ENCODE results near the gene SLC9B2. TPM values are rescaled to one million over a fixed set of nuclear protein-coding genes. Genes with fewer than 3 reads are reported as not detected.

SLC9B2 gene
- polyA plus RNA-seq, 1 donor = 8.2 TPM

GRCh38 chr4:103075894-103076746 is 441 bp downstream of the SLC9B2 start:
- peak; percentile 50 for DNase-seq

DNA sequence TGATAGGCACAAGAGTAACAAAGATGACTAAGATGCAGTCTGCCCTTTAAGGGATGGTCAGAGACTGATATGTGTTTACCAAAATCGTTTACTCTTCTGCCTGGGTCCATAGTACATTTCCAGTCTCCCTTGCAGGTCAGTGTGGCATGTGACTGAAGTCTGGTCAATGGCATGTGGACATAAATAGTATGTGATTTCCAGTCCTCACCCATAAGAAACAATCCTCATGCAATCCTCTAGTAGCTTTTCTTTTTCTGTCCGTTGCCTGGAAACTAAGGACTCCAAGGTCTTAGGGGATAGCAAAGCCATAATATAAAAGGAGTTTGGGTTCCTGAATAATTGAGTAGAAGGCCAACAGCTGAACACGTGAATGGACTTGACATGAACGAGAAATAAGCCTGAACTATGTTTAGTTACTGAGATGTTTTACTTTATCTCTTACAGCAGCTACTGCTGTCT is 1.1 kb downstream of the SLC9B2 start:
- DNase-seq = no peak

DNA sequence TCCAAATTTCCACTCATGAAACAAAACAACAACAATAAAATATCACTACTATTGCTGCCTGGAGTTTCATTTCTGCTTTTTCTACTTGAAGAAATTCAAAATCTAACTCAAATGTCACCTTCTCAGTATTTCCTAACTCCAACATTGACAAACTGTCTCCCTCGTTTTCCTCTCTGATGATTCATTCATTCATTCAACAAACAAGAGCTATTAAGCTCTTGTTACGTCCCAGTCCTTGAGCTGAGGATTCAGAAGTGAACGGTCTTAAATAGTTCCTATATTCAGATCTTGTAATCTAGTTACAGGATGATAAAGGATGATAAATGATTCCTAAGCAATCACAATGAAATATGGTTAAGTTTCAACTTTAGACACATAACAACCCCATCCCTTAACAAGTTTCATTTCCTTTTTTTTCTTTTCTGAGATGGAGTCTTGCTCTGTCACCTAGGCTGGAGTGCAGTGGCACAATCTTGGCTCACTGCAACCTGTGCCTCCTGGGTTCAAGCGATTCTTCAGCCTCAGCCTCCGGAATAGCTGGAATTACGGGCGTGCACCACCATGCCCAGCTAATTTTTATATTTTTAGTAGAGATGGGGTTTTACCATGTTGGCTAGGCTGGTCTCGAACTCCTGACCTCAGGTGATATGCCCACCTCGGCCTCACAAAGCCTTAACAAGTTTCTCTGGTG is 1.7 kb downstream of the SLC9B2 start:
- DNase-seq = no peak

DNA sequence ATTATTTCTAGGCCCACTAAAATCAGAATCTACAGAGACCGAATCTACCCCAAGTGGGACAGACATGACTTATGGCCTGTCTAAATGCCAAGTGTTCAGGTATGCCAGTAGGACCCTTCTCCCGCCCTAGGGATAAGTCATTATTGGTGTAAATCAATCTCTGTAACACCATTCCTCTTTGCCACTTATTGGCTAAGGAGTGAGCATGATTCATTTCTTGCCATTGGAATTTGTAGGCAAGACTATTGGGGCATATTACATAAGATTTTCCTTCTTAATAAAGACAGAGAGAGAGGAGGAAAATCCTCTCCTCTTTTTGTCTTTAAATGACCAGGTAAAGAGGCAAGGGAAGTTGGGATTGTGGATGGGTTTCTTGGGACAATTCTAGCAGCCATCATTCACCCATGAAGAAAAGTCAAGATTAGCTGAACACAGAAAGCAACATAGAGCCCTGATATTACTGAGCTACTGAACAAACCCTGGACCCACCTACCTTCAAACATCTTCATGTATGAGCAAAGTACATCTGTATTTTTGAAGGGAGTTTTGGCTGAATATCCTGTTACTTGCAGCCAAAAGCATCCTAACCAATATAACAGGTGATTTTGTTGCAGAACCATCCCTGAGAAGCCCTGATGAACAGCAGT is 2.6 kb downstream of the SLC9B2 start:
- no peak for DNase-seq

GRCh38 chr4:103067841-103068547 is 8.6 kb downstream of the SLC9B2 start:
- no peak for DNase-seq

- no peak for DNase-seq
These were observed 16.0 kb downstream of the SLC9B2 start for GRCh38 chr4:103060453-103061148.

DNA sequence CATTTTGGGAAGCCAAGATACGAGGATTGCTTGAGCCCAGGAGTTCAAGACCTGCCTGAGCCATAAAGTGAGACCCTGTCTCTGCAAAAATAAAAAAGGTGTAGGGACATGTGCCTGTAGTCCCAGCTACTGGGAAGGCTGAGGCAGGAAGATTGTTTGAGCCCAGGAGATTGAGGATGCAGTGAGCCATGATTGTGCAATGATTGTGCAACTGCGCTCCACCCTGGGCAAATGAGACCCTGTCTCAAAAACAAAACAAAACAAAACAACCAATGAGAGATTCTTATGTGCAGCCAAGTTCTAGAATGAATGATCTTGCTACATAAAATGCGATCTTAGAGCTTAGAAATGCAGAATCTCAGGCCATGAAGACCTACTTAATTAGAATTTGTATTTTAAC is 22.5 kb downstream of the SLC9B2 start:
- DNase-seq = no peak

- DNase-seq = no peak
These were observed 23.8 kb downstream of the SLC9B2 start for GRCh38 chr4:103052779-103053178.

DNA sequence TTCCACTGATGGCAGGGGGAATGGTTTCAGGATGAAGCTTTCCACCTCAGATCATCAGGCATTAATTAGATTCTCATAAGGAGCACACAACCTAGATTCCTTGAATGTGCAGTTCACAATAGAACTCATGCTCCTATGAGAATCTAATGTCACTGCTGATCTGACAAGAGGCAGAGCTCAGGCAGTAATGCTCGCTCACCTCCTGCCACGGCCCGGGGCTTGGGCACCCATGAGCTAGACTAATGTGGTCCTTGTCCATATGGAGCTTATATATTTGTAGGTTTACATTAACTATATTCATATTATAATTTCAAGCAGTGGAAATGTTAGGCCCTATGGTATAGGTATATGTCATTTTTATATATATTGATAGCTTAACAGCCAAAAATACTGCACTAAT is 24.4 kb downstream of the SLC9B2 start:
- DNase-seq = no peak

- DNase-seq = no peak
These were observed 25.7 kb downstream of the SLC9B2 start for GRCh38 chr4:103050736-103051436.

DNA sequence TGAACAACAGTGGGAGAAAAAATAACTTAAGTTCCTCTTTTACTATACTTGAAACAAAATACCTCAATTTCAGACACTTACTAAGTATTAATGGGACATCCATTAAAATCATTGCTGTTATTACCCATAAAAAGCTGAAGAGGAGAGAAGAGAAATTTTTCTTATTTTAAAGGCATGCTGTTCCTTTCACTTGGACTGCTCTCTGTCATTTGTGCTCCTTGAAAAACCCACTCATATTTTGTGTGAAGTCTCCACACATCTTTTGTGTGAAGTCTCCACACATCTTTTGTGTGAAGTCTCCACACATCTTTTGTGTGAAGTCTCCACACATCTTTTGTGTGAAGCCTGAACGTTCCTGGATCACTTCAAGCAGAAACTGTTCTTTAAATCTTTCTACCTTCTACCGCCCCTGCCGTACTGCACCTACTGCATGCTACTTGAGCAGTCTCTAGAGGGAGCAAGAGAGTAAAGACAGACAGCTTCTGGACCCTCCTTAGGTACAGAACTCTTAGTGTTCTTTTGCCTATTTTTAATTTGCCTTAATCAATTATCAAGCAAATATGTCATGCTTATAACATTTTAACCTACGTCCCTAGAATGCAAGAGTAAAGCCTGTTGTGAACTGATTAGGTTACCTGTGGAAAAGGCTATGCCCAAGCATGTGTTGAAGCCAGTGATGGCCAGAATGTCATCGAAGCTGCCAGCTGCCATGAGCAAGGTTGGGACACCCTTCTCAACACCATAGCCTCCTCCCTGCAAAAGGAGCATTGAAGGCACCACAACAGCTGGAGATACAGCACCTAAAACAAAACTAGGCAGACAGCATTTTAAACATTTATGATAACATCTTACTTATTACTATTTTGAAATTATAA is 29.9 kb downstream of the SLC9B2 start:
- DNase-seq = peak; percentile 39

GRCh38 chr4:103044183-103044582 is 32.4 kb downstream of the SLC9B2 start:
- DNase-seq = no peak

DNA sequence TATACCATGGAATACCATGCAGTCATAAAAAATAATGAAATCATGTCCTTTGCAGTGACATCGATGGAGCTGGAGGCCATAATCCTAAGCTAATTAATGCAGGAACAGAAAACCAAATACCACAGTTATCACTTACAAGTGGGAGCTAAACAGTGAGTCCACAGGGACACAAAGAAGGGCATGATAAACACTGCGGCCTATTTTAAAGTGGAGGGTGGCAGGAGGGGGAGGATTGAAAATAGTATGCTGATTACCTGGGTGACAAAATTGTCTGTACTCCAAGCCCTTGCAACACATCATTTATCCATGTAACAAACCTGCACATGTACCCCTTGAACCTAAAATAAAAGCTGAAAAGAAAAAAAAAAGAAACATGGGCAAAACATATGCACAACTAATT is 40.4 kb downstream of the SLC9B2 start:
- DNase-seq = no peak

- no peak for DNase-seq
These were observed 44.0 kb downstream of the SLC9B2 start for GRCh38 chr4:103032574-103032973.

DNA sequence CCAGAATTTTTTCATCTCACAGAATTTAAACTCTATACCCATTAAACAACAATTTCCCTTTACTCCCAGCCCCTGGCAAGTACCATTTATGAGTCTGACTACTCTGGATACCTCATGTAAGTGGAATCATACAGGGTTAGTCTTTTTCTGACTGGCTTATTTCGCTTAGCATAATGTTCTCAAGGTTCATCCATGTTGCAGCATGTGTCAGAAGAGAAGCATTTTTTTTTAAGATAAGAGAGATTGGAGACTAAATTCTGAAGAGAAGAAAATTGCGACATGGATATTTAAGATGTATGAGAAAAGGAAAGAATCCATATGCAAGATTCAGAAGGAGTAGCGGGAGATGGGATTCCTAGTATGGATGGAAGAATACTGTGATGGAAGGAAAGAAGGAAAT is 45.8 kb downstream of the SLC9B2 start:
- no peak for DNase-seq

GRCh38 chr4:103029300-103029699 is 47.3 kb downstream of the SLC9B2 start:
- no peak for DNase-seq

DNA sequence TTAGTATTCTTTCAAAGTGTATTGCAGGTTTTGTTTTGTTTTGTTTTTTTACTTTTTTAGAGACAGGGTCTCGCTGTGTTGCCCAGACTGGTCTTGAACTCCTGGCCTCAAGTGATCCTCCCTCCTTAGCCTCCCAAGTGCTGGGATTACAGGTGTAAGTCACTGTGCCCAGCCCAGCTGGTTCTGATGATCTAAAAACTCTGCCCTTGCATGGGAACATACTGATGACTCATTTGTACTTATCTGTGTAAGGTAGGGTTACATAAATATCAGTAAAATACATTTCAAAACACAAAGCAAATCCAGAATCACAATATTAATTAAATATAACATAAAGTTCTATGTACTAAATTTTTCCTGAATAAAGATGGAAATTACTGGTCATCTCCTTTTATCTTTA is 49.7 kb downstream of the SLC9B2 start:
- DNase-seq = no peak

DNA sequence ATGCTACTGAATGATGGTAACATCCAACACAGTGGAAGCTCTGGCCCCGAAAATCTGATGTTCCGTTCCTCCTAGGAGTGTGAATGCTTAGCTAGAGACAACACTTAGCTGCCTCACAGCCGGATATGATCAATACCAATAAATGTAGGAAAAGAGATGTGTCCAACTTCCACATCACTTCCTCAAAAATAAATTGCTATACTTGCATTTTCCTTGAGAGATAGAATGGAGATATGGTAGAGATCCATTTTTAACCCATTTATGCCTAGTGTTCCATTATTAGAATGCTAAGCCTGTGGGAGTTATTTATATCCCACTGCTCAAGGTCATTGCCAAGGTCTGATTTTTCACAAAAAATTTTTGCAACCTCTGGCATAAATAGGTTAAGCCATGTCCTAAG is 51.6 kb downstream of the SLC9B2 start:
- DNase-seq = no peak

DNA sequence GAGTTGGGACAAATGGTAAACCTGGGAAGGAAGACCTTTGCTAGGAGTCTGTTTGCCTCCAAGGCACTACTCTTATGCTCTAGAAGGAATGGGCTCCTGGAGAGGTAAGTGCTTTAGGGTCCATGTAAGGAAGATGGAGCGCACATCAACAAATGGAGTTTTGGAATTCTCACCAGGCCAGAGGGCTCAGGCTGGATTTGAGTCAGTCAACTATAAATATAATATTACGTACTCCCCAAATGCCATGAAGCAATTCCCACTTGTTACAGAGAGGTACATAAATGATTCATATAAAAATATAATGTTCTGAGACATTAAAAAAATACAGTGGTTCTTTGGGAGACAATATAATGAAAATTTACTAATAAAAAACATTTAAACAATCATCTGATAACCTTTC is 55.4 kb downstream of the SLC9B2 start:
- DNase-seq = no peak
